Upper lobe of left lung (tissue), 4 donors: ENCODE measurements around the gene DUSP2.

Experiments
- POLR2AphosphoS5 ChIP-seq, 2 donors: sonication (generic); formaldehyde crosslinking; IDR thresholded peaks; one replicate each; pipeline ENCODE4 v1.5.1; 2017; ENCODE audit warnings: antibody characterized with exemption in 2 of 2
- TF ChIP-seq, protein P1 (sequence below), 6 experiments: fragments of 450-650 bp in 4 of 6; fragments of 200-600 bp in 2 of 6; sonication (generic) in 2 of 6; IDR thresholded peaks; one replicate each; pipeline ENCODE4 v1.5.1; 2016 to 2019; ENCODE audit warnings: antibody characterized with exemption in 6 of 6

DNA sequence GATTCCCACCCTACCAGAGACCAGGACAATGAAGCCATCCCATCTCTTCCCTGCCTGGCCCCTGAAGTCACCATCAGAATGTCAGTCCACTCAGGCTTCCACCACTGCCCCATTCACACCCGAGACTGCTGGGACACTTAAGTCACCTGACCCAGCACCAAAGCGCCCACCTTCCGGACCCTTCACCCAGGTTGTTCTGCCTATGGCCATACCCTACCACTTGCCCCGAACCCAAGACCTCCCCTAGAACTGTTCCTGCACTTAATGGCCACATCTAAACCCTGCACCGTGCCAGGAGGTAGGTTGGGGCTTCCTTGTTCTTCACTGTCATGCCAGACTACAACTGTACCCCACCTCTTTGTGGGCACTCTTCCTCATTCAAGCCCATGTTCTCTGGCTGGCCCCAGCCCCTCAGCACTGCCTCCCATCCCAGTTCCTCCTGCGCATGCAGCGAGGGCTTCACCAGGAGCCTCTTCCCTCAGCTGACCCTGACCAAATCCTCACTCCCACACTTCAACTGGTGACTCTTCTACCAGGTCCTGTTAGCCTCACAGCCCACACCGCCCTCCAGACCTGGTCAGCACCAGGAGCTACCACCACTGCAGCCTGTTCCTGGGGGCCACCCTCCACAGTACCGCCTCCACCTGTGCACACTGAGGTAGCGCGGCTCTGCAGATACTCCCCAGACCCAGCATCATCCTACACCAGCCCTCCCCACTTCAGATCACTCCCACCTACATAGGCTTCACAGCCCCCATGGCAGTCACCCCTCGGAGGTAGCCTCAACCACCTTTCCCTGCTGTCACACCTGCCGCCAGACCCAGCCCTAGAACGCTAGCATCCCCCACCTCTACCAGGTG, 20.6 kb downstream of the DUSP2 start:
- TF ChIP-seq, protein P1, sequence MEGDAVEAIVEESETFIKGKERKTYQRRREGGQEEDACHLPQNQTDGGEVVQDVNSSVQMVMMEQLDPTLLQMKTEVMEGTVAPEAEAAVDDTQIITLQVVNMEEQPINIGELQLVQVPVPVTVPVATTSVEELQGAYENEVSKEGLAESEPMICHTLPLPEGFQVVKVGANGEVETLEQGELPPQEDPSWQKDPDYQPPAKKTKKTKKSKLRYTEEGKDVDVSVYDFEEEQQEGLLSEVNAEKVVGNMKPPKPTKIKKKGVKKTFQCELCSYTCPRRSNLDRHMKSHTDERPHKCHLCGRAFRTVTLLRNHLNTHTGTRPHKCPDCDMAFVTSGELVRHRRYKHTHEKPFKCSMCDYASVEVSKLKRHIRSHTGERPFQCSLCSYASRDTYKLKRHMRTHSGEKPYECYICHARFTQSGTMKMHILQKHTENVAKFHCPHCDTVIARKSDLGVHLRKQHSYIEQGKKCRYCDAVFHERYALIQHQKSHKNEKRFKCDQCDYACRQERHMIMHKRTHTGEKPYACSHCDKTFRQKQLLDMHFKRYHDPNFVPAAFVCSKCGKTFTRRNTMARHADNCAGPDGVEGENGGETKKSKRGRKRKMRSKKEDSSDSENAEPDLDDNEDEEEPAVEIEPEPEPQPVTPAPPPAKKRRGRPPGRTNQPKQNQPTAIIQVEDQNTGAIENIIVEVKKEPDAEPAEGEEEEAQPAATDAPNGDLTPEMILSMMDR (IDR thresholded peaks at IDR 0.05), result no peak
- TF ChIP-seq POLR2AphosphoS5 (IDR thresholded peaks at IDR 0.05), result no peak
